A549 (cell line): ENCODE data around the gene ROBO1.

Experiments
- CBX8 ChIP-seq: fragments of 200-600 bp; sonication (generic); IDR thresholded peaks from 2 replicates; pipeline ENCODE4 v1.6.1; 2016
- TF ChIP-seq, protein P1 (sequence below): fragments of >200 bp; sonication (Bioruptor Twin); formaldehyde crosslinking; IDR thresholded peaks from 3 replicates; pipeline ENCODE4 v1.5.1; 2016

DNA sequence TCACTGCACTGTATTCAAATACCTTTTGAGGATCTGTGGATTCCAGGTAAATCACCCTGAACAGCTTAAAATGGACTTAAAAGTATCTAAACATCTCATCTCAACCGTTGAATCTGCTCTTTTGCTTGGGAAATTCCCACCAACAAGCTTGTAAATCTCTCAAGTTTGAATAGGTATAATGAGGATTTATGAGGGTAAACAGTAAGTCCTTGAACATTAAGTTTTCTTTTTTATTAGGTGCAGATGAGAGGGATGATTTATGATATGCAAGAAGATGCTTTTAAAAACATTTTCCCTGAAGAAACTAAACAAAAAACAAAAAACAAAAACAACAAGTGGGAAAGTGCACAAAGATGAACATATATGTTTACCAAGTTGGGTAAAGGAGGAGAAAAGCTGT is 290.6 kb downstream of the ROBO1 start:
- TF ChIP-seq, protein P1, sequence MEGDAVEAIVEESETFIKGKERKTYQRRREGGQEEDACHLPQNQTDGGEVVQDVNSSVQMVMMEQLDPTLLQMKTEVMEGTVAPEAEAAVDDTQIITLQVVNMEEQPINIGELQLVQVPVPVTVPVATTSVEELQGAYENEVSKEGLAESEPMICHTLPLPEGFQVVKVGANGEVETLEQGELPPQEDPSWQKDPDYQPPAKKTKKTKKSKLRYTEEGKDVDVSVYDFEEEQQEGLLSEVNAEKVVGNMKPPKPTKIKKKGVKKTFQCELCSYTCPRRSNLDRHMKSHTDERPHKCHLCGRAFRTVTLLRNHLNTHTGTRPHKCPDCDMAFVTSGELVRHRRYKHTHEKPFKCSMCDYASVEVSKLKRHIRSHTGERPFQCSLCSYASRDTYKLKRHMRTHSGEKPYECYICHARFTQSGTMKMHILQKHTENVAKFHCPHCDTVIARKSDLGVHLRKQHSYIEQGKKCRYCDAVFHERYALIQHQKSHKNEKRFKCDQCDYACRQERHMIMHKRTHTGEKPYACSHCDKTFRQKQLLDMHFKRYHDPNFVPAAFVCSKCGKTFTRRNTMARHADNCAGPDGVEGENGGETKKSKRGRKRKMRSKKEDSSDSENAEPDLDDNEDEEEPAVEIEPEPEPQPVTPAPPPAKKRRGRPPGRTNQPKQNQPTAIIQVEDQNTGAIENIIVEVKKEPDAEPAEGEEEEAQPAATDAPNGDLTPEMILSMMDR = no peak
- TF ChIP-seq CBX8 = no peak
